Measurements from ENCODE around the gene UBASH3A. TPM values are rescaled to one million over a fixed set of nuclear protein-coding genes. Genes with fewer than 3 reads are reported as not detected.

Gene UBASH3A
- polyA plus RNA-seq, 2 of the 4 experiments (the other 2 are of a cell fraction), result not detected

GRCh38 chr21:42383331-42383730, 20.4 kb upstream of the UBASH3A start:
- WGBS (ENCODE audit: missing lambda C conversion rate), result 13% methylated on average over 1 of the region's 6 CpGs
- TF ChIP-seq KDM5A (IDR thresholded peaks at IDR 0.05) (no peak), HMGXB4 (CRISPR knock-in tag; IDR thresholded peaks at IDR 0.05; ENCODE audit: borderline replicate concordance) (no peak), REST (IDR thresholded peaks at IDR 0.05) (no peak), ZNF302 (CRISPR knock-in tag; IDR thresholded peaks at IDR 0.05) (no peak), ATOH8 (CRISPR knock-in tag; IDR thresholded peaks at IDR 0.05; ENCODE audit: low read depth) (no peak), RARB (CRISPR knock-in tag; IDR thresholded peaks at IDR 0.05) (no peak), BCL3 (IDR thresholded peaks at IDR 0.05) (no peak), ESRRA (IDR thresholded peaks at IDR 0.05; ENCODE audit: borderline replicate concordance, low read length) (no peak), JUN (IDR thresholded peaks at IDR 0.05) (no peak), HDAC2 (IDR thresholded peaks at IDR 0.05) (no peak), ZSCAN20 (CRISPR knock-in tag; IDR thresholded peaks at IDR 0.05) (no peak), POLR2AphosphoS2 (conservative IDR thresholded peaks at IDR 0.05; ENCODE audit: low read length) (no peak), CBX2 (IDR thresholded peaks at IDR 0.05; ENCODE audit: borderline replicate concordance, low read depth) (no peak), RFX5 (IDR thresholded peaks at IDR 0.05) (no peak), SMC3 (IDR thresholded peaks at IDR 0.05) (no peak), ZC3H11A (IDR thresholded peaks at IDR 0.05) (no peak), BHLHE40 (IDR thresholded peaks at IDR 0.05; ENCODE audit: low read depth, low read length) (no peak), HES2 (IDR thresholded peaks at IDR 0.05) (no peak), FOSB (CRISPR knock-in tag; IDR thresholded peaks at IDR 0.05) (no peak), ZFP36 (IDR thresholded peaks at IDR 0.05; ENCODE audit: borderline replicate concordance, partially characterized antibody) (no peak)

More at GRCh38 chr21:42383331-42383730, 20.4 kb upstream of the UBASH3A start:
- CTCF ChIA-PET, result interaction anchor here (2.8 to 3.0 kb wide), 2 partner anchors 46 to 73 kb away, joined by 12 to 14 read pairs; no protein-coding TSS in a partner anchor
- Histone ChIP-seq H3K4me2 (no peak overlapping the region), H3K4me3 (no peak overlapping the region), H3K27ac (no peak overlapping the region), H3K9me3 (peaks cover 9% of the 10 kb centered on the region; the same call in 2 of the 3 replicates), H3K4me1 (no peaks in the 10 kb centered on the region)
- POLR2A ChIA-PET, result no interaction called here
- no peak for ATAC-seq
- DNase-seq (ENCODE audit: low read depth in 1 of 2, low spot score in 1 of 2), result no peak
- no peak for FAIRE-seq

Measured in A549 (cell line).